Suprapubic skin (tissue), 4 donors: Measurements from ENCODE around the gene PLD5. TPM values are rescaled to one million over a fixed set of nuclear protein-coding genes. Genes with fewer than 3 reads are reported as not detected.
"Not testable (repeated sequence)": the region's sequence is repeated elsewhere in the genome, so short reads cannot be mapped to it uniquely, and the experiment has no call there.

Source experiments
- DNase-seq, 2 donors: peaks; one replicate each; pipeline ENCODE4 v3.0.0-alpha.2; 2019; ENCODE audit warnings: low spot score in 2 of 2
- H3K27ac ChIP-seq: fragments of 200-600 bp; sonication (generic); one replicate; pipeline ENCODE4 v1.5.1; 2019
- H3K27me3 ChIP-seq: fragments of 200-600 bp; sonication (generic); one replicate; pipeline ENCODE4 v1.5.1; 2019
- H3K36me3 ChIP-seq: fragments of 200-600 bp; sonication (generic); one replicate; pipeline ENCODE4 v1.5.1; 2019
- H3K4me1 ChIP-seq: fragments of 200-600 bp; sonication (generic); one replicate; pipeline ENCODE4 v1.5.1; 2019
- H3K4me3 ChIP-seq: fragments of 200-600 bp; sonication (generic); one replicate; pipeline ENCODE4 v1.5.1; 2019; ENCODE audit warnings: mild to moderate bottlenecking
- H3K9me3 ChIP-seq: fragments of 200-600 bp; sonication (generic); one replicate; pipeline ENCODE4 v1.5.1; 2019
- CTCF ChIP-seq, 2 donors: fragments of 200-600 bp in 1 of 2; fragments of 450-650 bp in 1 of 2; sonication (generic) in 1 of 2; IDR thresholded peaks; one replicate each; pipeline ENCODE4 v1.5.1; 2016 to 2019; ENCODE audit warnings: antibody characterized with exemption in 2 of 2, mild to moderate bottlenecking in 1 of 2, moderate library complexity in 1 of 2
- EP300 ChIP-seq: sonication (generic); formaldehyde crosslinking; IDR thresholded peaks from one replicate; pipeline ENCODE4 v1.6.1; 2017; ENCODE audit warnings: antibody characterized with exemption
- POLR2A ChIP-seq, 2 donors: fragments of 450-650 bp; IDR thresholded peaks; one replicate each; pipeline ENCODE4 v1.6.1; 2017; ENCODE audit warnings: antibody characterized with exemption in 2 of 2, mild to moderate bottlenecking in 2 of 2, moderate library complexity in 2 of 2
- POLR2AphosphoS5 ChIP-seq, 3 donors: sonication (generic); formaldehyde crosslinking; IDR thresholded peaks; one replicate each; pipeline ENCODE4 v1.6.1; 2017; ENCODE audit warnings: antibody characterized with exemption in 3 of 3
- WGBS: methylation state at CpG from one replicate; pipeline ENCODE4 v1.1.5; 2018; 5-methylcytosine and 5-hydroxymethylcytosine counted together
- total RNA-seq, 4 donors: library from RNA; depleted of rRNA; stranded (reverse); fragments of >200 nt; gene quantifications; one replicate each; pipeline ENCODE4 v1.1.0, GENCODE V29; 2016

PLD5 gene
- total RNA-seq, 4 donors from 2014 or later, result 0.21 to 0.64 TPM; not detected in 2

DNA sequence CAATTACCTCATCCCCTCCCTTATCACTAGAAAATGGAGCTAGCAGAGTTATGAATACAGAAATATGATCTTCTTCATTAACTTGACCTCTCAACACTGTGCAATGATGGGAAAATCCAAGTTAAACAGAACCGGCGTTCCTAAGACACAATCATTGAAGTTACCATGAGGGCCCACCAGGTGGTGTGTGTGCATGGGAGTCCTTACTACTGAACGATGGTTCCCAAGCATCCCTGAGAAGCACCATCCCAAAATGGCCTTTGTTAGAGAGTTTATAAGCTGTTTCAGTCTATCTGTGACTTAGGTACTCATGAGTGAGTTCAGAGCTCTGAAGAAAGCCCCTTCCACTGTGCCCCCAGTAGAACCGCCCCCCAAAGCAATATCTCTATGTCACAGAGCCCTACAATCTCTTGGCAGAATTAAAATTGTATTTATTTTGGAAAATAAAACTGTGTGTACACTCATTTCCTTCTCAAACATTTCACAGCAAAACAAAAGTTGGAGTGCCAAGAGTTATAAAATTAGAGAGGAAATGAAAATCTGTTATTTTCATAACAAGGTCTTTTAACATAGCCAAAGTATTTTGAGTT, 56.8 kb downstream of the PLD5 start:
- no peak for DNase-seq
- H3K9me3 ChIP-seq, result no peaks in the 10 kb centered on the region
- TF ChIP-seq CTCF (IDR thresholded peaks at IDR 0.05) (peak in 1 of 2 donors; percentile 56), POLR2A (IDR thresholded peaks at IDR 0.05) (no peak)
- H3K36me3 ChIP-seq, result no peaks in the 10 kb centered on the region
- H3K27ac ChIP-seq, result no peak overlapping the region
- no peaks in the 10 kb centered on the region for H3K27me3 ChIP-seq
- no peaks in the 10 kb centered on the region for H3K4me1 ChIP-seq
- WGBS, result 18% methylated on average over 4 of the region's 4 CpGs
- no peak overlapping the region for H3K4me3 ChIP-seq

- TF ChIP-seq EP300 (no peak), POLR2A (IDR thresholded peaks at IDR 0.05) (no peak)
- 95% methylated on average over 7 of the region's 7 CpGs for WGBS
- DNase-seq, result no peak
These were observed 61.6 kb downstream of the PLD5 start for GRCh38 chr1:242462867-242463266.

DNA sequence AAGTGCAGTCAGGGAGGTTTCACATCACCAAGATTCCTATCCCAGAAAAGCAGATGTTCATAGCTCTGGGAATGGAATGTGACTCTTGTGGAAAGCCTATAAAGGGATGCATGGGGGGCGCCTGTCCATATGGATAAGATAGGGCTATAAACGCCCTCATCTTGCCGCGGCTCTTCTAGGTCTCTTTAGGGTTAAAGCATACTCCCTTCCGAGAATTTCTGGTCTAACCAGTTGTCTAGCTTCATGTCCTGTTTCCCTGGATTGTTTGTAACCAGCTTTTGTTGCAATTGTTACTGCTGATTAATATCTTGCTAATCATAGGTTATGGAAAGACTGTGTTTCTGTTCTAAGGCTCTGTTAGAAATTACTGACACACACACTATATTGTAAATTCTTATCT, 64.8 kb downstream of the PLD5 start:
- WGBS, result 48% methylated on average over 5 of the region's 5 CpGs
- H3K4me3 ChIP-seq, H3K4me1 ChIP-seq, DNase-seq, H3K36me3 ChIP-seq, H3K27me3 ChIP-seq, H3K9me3 ChIP-seq, H3K27ac ChIP-seq: not testable (repeated sequence)

More at GRCh38 chr1:242462867-242463266, 61.6 kb downstream of the PLD5 start:
- H3K27ac ChIP-seq, result no peak overlapping the region
- no peaks in the 10 kb centered on the region for H3K27me3 ChIP-seq
- H3K9me3 ChIP-seq, result no peaks in the 10 kb centered on the region
- H3K36me3 ChIP-seq, result no peaks in the 10 kb centered on the region
- H3K4me3 ChIP-seq, result no peak overlapping the region
- no peaks in the 10 kb centered on the region for H3K4me1 ChIP-seq

DNA sequence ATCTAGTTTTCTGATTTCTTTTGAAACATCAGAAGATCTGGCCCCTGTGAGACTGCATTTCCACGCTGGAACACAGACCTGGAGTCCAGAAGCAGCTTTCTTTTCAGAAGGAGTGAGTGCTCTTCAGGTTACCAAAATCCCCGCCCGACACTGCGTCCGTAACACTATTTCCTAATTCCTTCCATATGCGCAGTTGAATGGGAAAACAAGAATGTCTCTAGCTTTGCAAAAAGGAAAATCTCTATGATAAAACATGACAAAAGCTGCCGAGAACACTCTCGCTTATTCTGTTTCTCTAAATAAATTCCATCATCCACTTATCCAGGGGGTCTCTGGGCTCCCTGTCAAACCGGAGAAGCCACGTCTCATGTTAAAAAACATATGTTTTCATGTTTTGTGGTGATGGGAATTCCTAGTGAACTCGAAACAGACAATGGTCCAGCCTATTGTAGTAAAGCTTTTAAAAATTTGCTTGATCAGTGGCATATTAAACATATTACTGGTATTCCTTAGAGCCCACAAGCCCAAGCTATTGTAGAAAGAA, 67.7 kb downstream of the PLD5 start:
- no peak overlapping the region for H3K27ac ChIP-seq
- WGBS, result 54% methylated on average over 11 of the region's 11 CpGs
- H3K36me3 ChIP-seq, result no peaks in the 10 kb centered on the region
- DNase-seq, result no peak
- no peak for TF ChIP-seq CTCF (IDR thresholded peaks at IDR 0.05)
- no peak for TF ChIP-seq EP300
- TF ChIP-seq POLR2A (IDR thresholded peaks at IDR 0.05), result no peak
- no peak for TF ChIP-seq POLR2AphosphoS5 (IDR thresholded peaks at IDR 0.05)
- no peaks in the 10 kb centered on the region for H3K27me3 ChIP-seq
- no peaks in the 10 kb centered on the region for H3K9me3 ChIP-seq
- no peaks in the 10 kb centered on the region for H3K4me1 ChIP-seq
- no peak overlapping the region for H3K4me3 ChIP-seq

GRCh38 chr1:242455052-242455361, 69.5 kb downstream of the PLD5 start:
- no peaks in the 10 kb centered on the region for H3K9me3 ChIP-seq
- TF ChIP-seq POLR2A (IDR thresholded peaks at IDR 0.05), result no peak
- TF ChIP-seq EP300, result no peak
- no peak for TF ChIP-seq CTCF (IDR thresholded peaks at IDR 0.05)
- no peak for TF ChIP-seq POLR2AphosphoS5 (IDR thresholded peaks at IDR 0.05)
- DNase-seq, result no peak
- WGBS, result 0% methylated on average over 1 of the region's 1 CpG
- no peak overlapping the region for H3K27ac ChIP-seq
- H3K27me3 ChIP-seq, result no peaks in the 10 kb centered on the region
- H3K4me3 ChIP-seq, result no peak overlapping the region
- H3K36me3 ChIP-seq, result no peaks in the 10 kb centered on the region
- no peaks in the 10 kb centered on the region for H3K4me1 ChIP-seq

DNA sequence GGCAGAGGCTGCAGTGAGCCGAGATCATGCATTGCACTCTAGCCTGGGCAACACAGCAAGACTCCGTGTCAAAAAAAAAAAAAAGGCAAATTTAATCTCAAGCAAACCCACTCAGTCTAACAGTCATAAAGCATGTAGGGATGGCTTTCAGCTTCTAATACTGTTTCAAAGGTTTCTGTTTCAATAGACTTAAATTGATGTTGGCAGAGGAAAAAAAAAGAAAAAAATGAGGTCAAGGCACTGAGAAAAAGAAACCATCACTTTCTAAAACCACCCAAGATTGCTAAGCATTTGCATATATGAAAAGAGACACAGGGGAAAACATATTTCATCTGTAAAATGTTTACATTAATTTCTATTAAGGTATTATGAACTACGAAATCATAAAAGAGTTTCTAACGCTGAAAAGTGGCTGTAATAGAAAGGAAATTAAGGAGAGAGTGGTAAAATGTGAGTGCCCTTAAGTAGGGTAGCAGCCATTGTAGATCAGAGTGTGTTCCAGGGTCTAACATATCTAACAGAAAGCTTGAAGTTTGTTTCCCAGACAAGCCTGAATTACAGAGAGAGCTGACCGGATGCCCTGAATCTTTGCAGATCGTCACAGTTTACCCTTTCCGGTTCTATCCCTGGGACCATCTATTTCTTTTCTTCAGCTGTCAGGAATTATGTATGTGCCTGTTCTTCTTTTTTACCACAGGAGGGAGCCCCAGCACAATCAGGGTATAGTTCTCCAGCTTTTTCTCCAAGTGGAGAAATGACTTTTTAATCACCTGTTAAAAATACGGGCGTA, 70.0 kb downstream of the PLD5 start:
- TF ChIP-seq POLR2A (IDR thresholded peaks at IDR 0.05), result no peak
- TF ChIP-seq CTCF (IDR thresholded peaks at IDR 0.05), result peak in 1 of 2 donors; percentile 53
- Histone ChIP-seq H3K4me3 (no peak overlapping the region), H3K9me3 (no peaks in the 10 kb centered on the region), H3K4me1 (no peaks in the 10 kb centered on the region), H3K36me3 (no peaks in the 10 kb centered on the region), H3K27me3 (no peaks in the 10 kb centered on the region), H3K27ac (no peak overlapping the region)
- DNase-seq, result no peak
- 38% methylated on average over 9 of the region's 9 CpGs for WGBS
